Fibroblast of mammary gland (primary cell): ENCODE results near the gene CACNA1B.

ENCODE experiments used
- DNase-seq: peaks from one replicate; pipeline ENCODE4 v3.0.0-alpha.2; 2010; ENCODE audit warnings: low read depth
- H3K4me3 ChIP-seq: 2 replicates; pipeline ENCODE4 v1.5.1; 2011; ENCODE audit warnings: low read depth, mild to moderate bottlenecking, low read length, moderate library complexity; ENCODE audit not compliant: control insufficient read depth
- TF ChIP-seq, protein P1 (sequence below): conservative IDR thresholded peaks from 2 replicates; pipeline ENCODE4 v1.5.1; 2011; ENCODE audit warnings: low read depth, low read length, inconsistent platforms; ENCODE audit not compliant: control insufficient read depth, insufficient read depth

The CACNA1B gene

DNA sequence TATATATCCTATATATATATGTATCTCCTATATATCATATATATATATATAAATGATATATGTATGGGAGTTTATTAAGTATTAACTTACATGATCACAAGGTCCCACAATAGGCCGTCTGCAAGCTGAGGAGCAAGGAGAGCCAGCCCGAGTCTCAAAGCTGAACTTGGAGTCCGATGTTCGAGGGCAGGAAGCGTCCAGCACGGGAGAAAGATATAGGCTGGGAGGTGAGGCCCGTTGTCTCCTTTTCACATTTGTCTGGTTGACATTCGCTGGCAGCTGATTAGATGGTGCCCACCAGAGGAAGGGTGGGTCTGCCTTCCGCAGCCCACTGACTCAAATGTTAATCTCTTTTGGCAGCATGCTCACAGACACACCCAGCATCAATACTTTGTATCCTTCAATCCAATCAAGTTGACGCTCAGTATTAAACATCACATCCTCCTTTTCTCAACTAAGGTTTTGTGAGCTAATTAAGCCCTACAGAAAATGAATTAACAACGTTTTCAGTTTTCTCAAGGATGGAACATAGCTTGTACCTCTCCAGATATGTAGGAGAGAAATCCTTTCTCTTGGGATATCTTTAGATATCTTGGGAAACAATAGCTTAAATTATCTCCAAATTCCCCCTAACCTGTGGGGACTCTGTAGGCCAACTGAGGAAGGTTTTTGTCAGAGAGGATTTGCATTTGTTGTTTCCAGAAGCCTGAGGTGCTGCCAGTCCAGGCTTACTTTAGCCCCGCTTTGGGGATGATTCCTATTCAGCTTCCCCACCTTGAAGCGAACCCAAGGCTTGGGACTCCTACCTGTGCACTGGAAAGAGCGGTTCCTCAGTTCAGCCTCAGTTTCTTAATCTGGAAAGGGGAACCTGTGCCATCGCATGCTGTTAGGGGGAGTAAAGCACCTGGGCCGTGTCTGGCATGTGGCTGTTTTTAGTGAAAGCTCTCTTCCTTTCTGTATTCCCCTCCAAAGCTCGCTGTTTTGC is 163.2 kb downstream of the CACNA1B start:
- no peak for DNase-seq
- TF ChIP-seq, protein P1, sequence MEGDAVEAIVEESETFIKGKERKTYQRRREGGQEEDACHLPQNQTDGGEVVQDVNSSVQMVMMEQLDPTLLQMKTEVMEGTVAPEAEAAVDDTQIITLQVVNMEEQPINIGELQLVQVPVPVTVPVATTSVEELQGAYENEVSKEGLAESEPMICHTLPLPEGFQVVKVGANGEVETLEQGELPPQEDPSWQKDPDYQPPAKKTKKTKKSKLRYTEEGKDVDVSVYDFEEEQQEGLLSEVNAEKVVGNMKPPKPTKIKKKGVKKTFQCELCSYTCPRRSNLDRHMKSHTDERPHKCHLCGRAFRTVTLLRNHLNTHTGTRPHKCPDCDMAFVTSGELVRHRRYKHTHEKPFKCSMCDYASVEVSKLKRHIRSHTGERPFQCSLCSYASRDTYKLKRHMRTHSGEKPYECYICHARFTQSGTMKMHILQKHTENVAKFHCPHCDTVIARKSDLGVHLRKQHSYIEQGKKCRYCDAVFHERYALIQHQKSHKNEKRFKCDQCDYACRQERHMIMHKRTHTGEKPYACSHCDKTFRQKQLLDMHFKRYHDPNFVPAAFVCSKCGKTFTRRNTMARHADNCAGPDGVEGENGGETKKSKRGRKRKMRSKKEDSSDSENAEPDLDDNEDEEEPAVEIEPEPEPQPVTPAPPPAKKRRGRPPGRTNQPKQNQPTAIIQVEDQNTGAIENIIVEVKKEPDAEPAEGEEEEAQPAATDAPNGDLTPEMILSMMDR: no peak
- H3K4me3 ChIP-seq: no peak overlapping the region

DNA sequence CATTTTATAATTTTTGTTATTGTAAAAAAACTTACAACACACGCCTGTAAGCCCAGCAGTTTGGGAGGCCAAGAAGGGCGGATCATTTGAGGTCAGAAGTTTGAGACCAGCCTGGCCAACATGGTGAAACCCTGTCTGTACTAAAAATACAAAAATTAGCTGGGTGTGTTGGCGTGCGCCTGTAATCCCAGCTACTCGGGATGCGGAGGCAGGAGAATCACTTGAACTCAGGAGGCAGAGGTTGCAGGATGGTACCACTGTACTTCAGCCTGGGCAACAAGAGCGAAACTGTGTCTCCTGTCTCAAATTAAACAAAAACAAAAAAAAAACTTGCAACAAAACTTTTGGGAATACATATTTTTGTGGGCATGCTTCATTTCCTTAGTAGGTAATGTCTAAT is 164.6 kb downstream of the CACNA1B start:
- TF ChIP-seq, protein P1: no peak
- DNase-seq: no peak
- H3K4me3 ChIP-seq: no peak overlapping the region

DNA sequence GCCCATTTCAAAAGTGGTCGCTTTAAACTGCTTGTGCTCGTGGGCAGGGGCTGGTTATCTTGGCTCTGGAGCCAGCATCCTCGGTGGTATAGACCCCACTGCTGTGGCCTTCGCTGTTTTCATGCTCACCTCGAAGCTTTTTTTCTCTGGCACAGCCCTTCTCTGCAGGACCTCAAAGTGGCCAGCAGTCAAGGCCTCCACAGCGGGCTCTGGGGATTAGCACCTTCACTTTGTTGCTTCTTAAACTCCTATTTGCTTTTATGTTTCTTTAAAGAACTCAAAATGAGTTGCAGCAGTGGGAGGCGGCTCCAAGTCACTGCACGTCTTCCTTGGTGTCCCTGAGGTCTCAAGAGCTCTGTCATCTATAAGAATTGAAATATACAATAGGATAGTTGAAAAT is 165.1 kb downstream of the CACNA1B start:
- no peak for DNase-seq

DNA sequence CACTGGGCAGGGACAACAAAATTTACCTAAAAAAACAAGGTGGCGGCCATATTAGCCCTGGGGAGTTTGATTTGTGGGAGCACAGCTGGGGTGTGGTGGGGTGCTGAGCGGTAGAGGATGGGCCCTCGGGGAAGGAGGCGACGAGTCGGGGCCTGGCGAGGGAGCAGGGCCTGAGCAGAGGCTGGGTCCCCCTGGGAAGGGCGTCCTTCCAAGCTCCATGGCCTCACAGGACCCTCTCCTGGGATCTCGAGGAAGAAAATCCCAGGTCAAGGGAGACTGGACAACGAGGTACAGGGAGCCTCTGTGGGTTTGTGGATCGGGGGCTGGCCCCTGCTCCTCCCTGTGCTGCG is 165.5 kb downstream of the CACNA1B start:
- TF ChIP-seq, protein P1: no peak
- no peak for DNase-seq
- H3K4me3 ChIP-seq: no peak overlapping the region

More for the DNA sequence above, 165.1 kb downstream of the CACNA1B start:
- no peak overlapping the region for H3K4me3 ChIP-seq
- TF ChIP-seq, protein P1: no peak

DNA sequence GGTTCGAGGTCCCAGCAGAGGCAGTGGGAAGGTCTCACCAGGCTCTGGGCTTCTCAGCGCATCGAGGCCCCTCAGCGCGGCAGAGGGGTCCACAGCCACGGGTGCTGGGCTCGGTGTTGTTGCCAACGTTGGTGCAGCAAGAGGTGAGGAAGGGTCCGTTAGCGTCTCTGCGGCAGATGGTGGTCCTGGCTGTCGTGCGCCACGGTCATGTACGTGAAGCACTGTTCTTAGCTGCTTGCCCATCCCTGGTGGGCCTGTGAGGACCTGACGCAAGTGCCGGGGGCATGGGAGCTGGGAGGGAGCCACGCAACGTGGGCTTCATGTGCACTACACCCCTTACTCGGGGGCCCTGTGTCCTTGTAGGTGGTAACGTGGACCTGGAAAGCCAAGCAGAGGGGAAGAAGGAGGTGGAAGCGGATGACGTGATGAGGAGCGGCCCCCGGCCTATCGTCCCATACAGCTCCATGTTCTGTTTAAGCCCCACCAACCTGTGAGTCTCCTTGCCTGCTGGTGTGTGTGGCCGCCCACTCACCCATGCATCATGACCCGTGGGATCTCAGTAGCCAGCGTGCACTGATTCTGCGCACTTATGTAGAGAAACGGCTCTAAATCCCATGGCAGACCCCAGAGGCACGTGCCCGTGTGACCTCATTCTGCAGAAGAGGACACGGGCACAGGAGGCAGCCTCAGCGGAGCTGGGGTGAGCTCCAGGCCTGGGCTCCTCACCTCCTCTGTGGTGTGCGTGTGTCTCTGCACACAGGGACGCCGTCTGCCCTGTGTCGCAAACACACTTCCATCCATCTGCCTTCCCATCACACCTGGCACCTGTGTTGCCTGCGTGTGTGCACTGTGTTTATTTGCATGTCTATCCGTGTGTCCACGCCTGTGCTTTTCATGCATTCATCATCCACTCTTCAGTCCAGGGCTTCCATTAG is 166.1 kb downstream of the CACNA1B start:
- TF ChIP-seq, protein P1: no peak
- H3K4me3 ChIP-seq: no peak overlapping the region
- no peak for DNase-seq

DNA sequence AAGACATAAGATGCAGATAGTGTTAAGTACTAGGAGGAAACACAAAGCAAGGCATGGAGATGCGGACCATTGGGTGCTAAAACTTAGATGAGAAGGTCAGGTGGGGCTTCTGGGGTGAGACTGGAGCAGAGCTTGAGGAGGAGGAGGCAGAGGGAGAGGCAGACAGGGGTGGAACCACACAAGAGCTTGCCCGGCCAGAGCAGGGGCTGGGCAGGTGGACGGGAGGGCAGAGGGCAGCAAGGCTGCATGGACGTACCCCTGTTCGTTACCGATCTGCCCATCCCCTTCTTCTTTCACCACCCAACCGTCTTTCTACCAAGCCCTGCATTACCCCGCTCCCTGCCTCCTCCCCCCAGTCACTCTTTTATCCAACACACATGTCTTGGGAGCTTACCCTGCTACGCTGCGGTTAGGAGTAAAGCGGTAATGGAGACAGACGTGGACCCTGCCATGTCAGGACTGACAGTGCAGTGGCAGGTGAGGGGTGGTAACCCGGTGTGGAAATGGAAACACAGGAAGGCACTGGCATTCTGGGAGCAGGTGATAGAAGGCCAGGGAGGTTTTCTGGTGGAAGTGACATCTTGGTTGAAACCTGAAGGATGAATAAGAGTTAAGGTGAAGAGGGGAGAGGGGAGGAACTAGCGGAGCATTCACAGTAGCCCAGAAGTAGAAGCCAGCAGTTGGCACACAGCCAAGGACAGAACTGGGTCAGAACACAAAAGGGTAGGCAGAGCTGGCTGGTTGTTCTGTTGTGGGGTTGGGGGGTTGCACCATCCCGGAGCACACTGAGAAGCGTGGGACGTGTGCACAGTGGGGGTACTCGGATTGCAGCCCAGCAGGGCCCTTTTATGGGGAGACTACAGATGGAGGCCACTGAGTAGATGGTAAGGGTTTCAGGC is 167.2 kb downstream of the CACNA1B start:
- DNase-seq: no peak
- TF ChIP-seq, protein P1: no peak
- H3K4me3 ChIP-seq: no peak overlapping the region
